B cell (primary cell): ENCODE data around the gene ANGPTL8.

Experiments
- EZH2 ChIP-seq: IDR thresholded peaks from 2 replicates; pipeline ENCODE4 v1.6.1; 2012; ENCODE audit warnings: borderline replicate concordance, low read depth, mild to moderate bottlenecking, moderate library complexity, low read length; ENCODE audit not compliant: insufficient read depth, poor library complexity, severe bottlenecking
- TF ChIP-seq, protein P1 (sequence below): fragments of 200-600 bp; IDR thresholded peaks from one replicate; pipeline ENCODE4 v1.8.0; 2022; ENCODE audit warnings: antibody characterized with exemption, mild to moderate bottlenecking

DNA sequence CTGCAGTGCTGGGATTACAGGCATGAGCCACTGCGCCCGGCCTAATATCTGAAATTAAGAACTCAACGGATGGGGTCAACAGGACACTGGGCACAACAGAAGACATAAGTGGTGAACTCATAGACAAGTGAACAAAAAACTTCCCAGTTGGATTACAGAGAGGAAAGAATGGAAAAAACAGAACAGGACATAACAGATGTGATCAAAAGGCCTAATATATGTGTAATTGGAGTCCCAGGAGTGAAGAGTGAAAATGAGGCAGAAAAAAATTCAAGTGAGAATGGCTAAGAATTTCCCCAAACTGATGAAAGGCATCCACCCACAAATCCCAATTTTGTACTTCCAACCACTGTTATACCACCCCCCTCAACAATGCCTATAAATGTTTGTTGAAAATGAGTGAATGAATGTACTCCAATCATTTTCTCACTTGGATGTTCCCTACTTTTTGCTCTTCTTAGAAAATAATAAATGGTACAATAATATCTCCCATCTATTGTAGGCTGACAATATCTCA lies 18.3 kb upstream of the ANGPTL8 start:
- TF ChIP-seq, protein P1, sequence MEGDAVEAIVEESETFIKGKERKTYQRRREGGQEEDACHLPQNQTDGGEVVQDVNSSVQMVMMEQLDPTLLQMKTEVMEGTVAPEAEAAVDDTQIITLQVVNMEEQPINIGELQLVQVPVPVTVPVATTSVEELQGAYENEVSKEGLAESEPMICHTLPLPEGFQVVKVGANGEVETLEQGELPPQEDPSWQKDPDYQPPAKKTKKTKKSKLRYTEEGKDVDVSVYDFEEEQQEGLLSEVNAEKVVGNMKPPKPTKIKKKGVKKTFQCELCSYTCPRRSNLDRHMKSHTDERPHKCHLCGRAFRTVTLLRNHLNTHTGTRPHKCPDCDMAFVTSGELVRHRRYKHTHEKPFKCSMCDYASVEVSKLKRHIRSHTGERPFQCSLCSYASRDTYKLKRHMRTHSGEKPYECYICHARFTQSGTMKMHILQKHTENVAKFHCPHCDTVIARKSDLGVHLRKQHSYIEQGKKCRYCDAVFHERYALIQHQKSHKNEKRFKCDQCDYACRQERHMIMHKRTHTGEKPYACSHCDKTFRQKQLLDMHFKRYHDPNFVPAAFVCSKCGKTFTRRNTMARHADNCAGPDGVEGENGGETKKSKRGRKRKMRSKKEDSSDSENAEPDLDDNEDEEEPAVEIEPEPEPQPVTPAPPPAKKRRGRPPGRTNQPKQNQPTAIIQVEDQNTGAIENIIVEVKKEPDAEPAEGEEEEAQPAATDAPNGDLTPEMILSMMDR, result no peak
- TF ChIP-seq EZH2, result no peak
